HG03095 (cell line): ENCODE data around the gene UQCR10.
A peak's percentile ranks its signal among the peaks of the same experiment; 100 is the strongest.

Experiments
- ATAC-seq: cut with Tn5 transposase; IDR thresholded peaks from one replicate; pipeline ENCODE4 v1.9.1; 2021; ENCODE audit warnings: moderate library complexity; ENCODE audit not compliant: unreplicated experiment

Gene UQCR10

DNA sequence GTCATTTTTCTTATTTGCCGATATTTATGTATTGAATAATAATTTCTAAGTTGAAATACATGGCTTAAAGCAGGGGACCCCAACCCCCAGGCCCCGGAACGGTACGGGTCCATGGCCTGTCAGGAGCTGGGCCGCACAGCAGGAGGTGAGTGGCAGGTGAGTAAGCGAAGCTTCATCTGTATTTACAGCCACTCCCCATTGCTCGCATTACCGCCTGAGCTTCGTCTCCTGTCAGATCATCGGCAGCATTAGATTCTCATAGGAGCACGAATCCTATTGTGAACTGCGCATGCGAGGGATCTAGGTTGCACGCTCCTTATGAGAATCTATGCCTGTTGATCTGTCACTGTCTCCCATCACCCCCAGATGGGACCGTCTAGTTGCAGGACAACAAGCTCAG, 4.9 kb upstream of the UQCR10 start:
- no peak for ATAC-seq

DNA sequence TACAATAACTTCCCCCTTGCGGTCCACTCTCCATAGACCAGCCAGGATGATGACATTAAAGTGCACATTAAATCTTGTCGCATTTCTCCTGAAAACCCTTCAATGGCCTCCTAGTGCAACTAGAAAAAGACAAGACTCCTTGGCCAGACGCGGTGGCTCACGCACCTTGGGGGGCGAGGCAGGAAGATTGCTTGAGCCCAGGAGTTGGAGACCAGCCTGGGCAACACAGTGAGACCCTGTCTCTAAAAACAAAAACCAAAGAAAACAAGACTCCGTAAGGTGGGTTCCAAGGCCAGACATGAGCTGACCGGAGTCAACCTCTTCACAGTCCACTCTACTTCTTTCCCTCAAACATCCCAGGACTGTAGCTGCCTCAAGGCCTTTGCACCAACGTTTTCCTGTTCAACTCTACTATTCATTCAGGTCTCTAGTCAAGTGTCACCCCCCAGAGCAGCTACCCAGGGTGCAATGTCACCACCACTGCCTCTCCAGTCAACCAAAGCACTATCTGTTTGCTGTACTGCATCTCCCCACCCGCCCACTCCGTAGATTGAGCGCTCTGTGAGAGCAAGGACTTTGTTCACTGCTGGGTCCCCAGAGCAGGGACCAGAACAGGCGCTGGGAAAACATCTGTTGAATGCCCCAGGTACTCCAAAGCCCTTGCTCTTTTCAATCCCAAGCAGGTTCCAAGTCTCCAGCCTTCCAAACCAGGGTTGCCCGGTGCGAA, 1.1 kb upstream of the UQCR10 start:
- ATAC-seq: peak; percentile 10

DNA sequence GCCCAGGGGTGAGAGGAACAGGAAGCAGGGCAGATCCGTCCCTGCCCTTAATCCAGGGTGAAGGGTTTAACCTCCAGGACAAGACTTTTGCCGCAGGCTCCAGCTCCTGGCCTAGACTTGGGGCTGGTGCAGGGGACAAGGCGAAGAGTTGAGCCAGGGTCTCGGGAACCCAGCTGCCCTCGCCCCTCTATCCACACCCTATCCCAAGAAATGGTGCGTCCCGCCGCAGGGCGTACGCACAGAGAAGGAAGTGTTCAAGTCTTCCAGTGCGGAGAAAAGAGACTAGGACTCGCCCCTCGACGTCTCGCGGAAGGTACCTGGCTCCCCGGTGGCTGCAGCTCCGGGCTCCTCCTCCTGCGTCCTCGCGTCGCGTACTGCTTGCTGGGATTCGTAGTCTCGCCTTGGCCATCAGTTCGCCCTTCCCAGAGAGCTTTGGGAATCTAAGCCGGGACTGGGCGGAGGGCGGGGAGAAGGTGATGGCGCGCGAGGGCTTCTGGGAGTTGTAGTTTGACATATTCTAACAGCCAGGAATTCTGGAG, 468 bp upstream of the UQCR10 start, which contains the start of gene ZMAT5:
Gene ZMAT5, minus strand, starts transcription at position 376 of the 539 bp plus-strand sequence. CDS start 18,463 bp downstream, outside the sequence.
- ATAC-seq: peak; percentile 87

DNA sequence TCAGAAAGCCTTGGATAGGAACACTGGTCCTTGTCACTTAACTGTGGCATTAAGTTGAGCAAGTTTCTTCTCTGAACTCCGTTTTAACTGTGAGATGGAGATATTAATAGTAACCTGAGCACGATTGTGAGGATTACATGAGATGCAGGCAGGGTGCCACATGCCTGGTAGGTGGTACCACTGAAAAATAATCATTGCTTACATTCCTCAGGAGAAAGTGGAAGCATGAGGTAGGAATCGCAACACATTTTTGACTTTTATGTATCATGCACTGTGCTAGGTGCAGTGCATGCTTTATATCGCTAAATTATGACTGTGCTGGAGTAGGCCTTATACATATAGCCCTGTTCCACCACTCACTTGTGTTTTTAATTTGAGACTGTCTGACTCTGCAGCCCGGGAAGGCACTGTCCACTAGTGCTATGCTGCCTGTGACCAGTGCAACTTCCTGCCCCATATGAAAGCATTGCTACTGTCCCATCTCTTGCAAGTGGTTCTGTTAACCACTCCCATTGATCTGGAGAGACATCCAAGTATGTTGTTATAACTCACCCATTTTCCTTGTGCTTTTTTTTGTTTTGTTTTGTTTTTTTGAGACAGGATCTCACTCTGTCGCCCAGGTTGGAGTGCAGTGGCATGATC, 1.0 kb downstream of the UQCR10 start:
- ATAC-seq: no peak

DNA sequence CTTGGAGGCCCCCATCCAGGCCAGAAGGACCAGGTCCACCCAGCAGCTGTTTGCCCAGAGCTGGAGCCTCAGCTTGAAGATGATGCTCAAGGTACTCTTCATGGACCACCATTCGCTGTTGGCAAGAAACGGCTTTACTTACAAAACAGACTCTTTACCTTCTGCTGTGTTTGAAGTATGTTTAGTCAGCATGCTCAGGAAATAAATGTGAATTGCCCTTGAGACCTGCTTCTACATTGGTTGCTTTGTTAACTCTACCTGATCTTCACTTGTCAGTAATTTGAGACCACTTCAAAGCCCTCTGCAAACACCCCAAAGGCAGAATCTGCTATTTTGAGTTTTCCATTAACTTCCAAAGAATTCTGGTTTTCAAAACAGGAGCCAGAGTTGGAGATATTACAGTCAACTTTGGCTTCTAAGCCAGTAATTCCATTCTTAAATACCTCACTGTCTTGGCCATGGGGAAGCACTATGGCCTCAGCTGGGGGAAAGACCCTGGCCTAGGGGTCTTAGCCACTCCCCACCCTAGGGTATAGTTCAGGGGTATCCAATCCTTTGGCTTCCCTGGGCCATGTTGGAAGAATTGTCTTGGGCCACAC, 2.7 kb downstream of the UQCR10 start:
- no peak for ATAC-seq

DNA sequence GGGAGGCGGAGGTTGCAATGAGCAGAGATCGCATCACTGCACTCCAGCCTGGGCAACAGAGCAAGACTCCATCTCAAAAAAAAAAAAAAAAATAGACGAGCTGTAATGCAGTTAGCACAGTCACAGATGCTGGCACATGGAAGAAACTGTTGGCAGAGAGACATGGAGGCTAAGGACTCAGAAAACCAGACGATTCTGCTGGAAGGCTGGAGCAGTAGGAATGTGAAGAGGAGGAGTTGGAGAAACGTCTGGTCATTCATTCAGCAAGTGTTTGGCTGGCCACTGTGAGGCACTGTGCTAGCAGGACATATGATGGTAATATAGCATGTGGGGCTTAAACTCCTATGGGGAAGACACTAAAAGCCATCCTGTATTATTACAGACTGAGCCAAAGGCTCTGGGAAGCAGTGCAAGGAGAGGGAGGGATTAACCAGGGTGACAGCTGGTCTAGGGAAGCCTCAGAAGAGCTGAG, 5.0 kb downstream of the UQCR10 start:
- ATAC-seq: no peak

DNA sequence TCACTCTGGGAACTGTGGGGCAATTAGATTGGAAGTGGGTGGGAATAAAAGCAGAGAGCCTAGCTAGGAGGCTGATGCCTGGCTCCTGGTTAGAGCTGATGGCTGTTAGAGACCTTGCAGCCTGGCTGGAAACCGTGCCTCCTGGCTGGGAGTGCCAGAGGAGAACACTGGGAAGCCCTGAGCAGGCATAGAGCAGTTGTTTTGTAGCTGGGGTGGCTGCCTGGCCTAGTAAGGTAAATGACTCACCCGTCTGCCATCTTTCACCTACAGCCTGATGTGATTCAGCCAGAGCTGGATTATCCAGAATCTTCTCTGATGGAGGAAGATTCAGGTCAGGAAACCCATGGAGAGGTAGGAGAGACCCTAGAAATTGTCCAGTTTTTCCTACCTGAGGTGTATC, 6.1 kb downstream of the UQCR10 start:
- ATAC-seq: no peak

DNA sequence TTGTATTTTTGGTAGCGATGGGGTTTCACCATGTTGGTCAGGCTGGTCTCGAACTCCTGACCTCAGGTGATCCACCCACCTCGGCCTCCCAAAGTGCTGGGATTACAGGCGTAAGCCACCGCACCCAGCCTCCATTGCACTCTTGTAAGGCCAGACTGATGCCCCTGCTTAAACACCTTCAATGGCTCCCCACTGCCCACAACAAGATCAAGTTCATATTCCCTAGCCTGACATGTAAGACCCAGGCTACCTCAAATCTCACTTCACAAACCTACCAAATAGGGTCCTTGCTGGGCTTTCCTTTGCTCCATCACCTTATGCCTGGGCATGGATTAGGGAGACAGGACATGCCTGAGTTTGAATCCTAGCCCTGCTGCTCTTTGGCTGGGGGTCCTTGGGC, 13.1 kb downstream of the UQCR10 start:
- ATAC-seq: no peak

DNA sequence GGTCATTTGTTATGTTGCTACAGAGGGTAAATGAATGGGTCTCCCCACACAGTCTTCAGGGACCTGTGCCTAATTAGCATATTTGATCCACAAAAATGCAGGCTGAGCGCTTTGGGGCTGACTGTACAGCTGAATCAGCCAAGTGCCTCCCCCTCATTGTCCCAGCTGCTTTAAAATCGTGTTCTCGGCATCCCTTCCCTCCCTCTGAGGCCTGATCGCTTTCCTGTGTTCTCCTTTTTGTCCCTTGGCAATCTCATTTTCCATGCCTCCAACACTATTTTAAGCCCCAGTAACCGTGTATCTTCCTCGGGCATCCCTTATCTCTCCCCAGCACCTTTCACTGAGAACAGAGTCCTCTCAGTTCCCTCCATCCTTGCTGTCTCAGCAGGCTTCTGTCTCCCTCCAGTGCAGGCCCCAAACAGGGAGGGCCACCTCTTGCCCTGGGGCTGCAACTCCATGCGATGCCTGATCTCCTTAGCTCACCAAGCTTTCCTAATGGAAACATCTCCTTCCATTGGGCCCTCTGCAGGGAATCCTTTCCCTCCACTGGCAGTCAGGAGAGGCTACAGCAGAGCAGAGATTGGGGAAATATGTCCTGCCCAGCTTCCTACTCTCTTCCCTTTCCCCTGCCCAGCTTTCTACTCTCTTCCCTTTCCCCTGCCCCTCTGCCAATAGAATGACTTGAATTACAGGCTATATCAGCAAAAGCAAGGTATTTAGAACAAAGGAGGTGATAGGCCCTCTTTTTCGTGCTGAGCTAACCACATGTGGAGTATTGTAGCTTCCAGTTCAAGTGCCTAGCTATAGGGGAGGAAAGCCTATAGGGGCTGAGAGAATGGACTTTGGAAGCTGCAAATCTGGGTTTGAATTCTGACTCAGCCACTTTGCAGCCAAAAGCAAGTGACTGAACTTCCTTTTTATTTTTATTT, 13.8 kb downstream of the UQCR10 start:
- ATAC-seq: no peak

DNA sequence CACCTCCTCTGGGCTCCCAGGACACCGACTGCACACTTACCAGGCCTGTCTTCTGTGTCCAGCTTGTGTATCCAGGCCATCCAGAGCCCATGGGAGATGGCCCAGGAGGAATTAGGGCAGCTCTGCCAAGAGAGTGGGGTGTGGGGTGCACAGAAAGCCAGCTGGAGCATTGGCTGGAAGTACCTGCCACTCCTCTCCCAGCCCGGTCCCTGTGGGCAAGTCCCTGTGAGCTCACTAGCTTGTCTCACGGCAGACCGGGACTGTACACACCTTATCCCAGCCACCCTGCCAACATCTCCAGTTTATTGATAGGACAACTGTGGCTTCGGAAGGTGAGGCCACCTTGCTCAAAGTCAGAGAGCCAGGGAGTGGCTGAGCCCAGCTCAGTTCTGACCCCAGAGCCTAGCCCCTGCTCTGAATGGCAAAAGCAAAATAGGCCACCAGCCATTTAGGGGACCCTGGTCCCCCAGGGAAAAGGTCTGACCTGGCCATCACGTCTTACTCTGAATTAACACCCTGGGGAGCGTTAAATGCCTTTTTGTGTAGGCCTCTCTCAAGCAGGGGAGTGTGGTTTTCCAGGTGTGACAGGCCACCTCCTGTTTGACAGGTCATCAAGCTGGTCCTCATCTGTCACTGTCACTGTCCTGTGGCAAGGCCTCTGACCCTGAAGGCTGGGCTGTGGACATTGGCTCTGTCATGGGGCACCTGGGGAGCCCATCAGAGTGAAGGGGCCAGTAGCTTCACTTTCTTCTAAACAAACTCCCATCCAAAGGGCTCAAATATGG, 15.1 kb downstream of the UQCR10 start:
- no peak for ATAC-seq

DNA sequence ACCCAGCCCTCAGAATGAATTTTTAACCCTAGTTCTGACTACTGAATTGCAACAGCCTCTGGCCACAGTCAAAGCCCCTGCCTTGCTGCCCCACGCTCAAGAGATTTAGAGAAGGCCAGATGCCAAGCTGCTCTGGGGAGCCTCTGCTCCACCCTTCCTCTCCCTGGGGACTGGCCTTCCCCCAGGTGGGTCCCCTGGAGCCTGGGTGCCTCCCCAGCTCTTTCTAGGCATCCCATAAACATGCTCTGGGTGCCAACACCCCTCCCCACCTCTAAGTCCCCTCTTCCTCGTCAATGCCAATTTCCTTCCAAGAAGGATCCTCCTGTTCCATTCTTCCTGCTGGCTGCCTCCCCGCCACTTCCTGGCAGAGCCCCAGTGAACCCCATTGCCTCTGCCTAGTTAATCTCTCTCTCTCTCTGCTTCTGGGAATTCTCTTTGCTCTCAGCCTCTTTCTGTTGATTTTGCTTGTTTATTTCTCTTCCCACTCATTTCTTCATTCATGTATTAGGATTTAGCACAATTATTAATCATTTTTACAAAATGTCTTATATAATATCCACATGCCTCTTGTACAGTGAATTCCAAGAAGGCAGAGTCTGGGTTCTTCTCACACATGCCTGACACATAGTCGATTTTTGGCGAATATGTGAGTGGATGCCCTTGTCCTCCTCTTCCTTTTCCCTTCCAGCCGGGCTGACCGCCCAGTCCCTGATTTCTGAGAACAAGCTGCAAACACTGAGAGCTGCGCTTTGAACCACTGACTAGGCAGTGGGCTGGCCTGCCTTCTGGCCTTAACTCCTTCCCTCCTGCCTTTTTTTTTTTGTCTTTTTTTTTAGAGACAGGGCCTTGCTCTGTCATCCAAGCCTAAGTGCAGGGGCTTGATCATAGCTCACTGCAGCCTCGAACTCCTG, 17.5 kb downstream of the UQCR10 start:
- ATAC-seq: no peak

DNA sequence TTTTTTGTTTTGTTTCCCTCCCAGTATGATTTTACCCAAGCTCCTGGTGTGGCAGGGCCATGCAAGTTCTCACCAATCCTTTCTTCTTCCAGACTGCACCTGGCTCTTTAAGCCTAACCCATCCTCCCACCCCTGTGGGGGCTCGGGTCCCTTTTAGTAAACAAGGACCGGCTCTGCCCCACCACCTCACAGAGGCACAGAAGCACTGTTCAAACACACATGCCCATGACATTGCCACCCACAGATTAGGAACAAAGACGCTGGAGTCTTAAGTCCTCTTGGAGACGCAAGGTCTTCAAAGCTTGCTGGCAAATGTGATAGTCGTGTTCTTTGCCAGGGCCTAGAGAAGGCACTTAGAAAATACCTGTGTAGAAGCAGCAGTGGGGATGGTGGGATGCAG, 18.9 kb downstream of the UQCR10 start:
- no peak for ATAC-seq

DNA sequence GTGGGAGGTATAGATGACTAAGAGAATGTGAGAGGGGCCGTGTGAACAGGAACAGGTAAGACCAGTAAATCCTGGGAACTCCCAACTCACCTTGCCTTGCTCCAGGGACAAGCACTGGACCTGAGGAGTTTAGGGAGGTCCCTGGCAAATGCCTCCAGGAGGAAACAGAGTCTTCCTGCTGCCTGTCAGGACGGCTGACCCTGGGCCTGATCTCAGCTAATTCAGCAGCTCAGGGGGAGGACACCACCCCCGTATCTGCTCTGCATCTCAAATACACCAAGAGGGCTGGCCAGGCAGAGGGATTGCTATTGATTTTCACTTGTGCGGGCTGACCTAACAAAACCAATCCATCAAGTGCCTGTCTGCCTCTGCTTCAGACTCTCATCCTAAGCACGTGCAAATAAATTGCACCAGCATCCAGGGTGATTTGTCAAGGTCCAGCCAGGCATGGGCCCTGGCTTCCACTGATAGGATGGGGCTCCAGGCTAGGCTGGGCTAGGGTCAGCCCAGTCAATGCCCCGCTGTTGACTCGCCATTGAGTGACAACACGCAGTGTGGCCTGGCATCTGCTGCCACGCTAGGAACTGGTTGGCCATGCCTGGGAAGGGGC, 20.3 kb downstream of the UQCR10 start:
- no peak for ATAC-seq

DNA sequence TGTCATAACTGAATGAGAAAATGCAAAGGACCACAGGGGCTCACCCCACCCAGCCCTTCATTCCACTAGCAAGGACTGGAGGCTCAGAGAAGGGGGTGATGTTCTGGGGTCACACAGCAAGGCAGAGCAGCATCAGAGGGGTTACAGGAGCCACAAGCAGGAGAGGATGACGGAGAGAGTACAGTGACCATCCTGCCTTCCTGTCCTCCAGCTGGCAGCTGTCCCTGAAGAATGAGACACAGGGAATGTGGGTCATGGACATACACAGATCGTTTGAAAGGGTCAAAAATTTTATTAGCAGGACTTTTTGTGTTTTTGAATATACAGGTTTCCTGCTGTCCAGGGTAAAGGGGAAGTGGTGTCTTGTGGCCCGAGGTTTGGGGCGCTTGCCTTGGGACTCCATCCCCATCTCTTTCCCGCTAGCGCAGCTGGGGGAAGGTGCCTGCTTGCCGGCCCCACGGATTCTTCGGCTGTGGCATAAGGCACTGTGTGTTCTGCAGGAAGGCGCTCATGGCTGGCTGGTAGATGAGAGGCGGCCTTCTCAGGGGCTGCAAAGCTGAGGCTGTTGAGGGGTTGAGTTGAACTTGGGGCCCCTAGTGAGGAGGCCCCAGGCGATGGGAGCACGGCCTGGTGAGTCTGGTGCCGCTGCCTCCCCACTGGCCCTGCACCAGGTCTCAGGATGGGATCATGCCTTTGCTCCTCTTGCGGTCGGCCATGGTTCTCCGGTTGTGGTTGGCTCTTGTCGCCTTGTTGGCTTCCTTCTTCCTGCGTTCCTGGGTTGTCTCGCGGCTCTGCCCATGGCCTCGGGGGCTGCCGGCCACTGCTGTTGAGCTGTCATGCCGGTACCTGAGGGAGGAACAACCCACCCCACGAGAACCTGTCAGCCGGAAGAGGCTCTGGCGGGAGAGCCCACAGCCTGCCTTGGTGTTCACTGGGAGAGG, 21.4 kb downstream of the UQCR10 start:
- ATAC-seq: no peak

DNA sequence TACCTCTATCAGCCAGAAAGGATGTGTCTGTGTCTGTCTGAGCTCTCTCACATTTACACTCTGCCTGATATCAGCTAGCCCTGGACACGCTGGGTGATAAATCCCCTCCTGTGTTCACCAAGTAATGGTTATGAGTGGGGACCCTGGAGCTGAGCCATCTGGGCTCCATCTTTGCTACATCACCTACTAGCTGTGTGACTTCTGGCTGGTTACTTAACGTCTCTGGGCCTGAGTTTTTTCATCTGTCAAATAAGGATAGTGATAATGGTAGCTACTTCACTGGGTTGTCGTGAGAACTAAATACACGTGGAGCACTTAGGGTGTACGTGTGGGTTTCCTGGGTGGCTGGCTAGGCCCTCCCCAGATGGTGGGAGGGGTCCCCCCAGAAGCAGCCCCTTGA, 22.9 kb downstream of the UQCR10 start:
- no peak for ATAC-seq

DNA sequence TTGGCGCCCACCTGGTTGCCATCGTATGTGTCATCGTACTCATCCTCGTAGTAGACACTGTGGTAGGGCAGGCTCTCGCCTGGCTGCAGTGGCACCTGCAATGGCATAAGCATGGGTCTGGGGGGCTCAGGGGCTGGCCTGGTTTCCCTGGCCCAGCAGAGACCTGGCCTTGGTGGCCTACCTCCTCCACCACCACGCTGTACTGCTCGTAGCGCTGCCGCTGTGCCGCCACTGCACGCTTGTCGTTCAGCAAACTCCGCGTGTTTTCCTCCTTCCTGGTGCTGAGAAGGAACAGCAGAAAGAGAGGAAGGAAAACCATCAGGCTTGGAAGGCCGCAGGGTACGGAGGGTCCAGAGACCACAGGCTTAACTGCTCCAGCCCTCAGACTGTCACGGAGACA, 26.2 kb downstream of the UQCR10 start:
- ATAC-seq: no peak

DNA sequence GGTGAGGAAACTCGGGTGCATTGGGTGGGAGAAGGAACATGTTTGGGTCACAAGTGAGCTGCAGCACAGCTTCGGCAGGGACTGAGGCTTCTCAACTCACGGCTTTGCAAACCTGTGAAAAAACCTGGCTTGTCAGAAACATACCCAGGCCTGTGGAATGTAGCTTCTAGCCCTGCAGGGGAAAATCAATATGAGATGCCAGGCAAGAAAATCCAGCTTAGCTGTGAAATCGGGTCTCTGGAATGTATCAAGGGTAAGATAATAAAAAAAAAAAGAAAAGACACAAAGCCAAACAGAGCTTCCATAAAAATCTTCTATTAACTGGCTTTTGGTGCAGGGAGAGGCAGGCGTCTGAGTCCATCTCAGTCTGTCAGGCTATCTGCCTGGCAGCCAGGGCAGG, 28.5 kb downstream of the UQCR10 start:
- ATAC-seq: no peak
